ENCODE data around the gene UBTF. TPM values are rescaled to one million over a fixed set of nuclear protein-coding genes. Genes with fewer than 3 reads are reported as not detected.

The UBTF gene
- total and polyA plus RNA-seq, 2 of the 4 experiments (the other 2 are of a cell fraction) = 29.7 to 42.1 TPM

GRCh38 chr17:44247440-44247841, 28.0 kb upstream of the UBTF start:
- no peak overlapping the region for H2BK120ac ChIP-seq (ENCODE audit: low read depth, low read length)
- H2BK15ac ChIP-seq (ENCODE audit: low read depth, low read length) = no peak overlapping the region
- 60% methylated on average over 1 of the region's 7 CpGs; no CpG with 5 or more reads in 1 of the 2 experiments for WGBS, 2 experiments (ENCODE audit: extremely low coverage in 2 of 2, insufficient read length in 1 of 2)
- no peak overlapping the region for H3K23ac ChIP-seq (ENCODE audit: low read depth, low read length)
- ChIA-PET CTCF (no interaction called here), POLR2A (ENCODE audit: unreplicated experiment) (no interaction called here)
- dilution Hi-C loops (cut with HindIII; ENCODE audit: low sequenced_read_pairs, unreplicated experiment) = no loop called here
- no peak overlapping the region for H2BK5ac ChIP-seq (ENCODE audit: low read depth, low read length, poor library complexity, severe bottlenecking)
- ATAC-seq (ENCODE audit: low read depth) = no peak
- H3K18ac ChIP-seq (ENCODE audit: low read depth, low read length) = no peak overlapping the region
- no peak overlapping the region for H4K91ac ChIP-seq (ENCODE audit: insufficient read depth, low read depth, low read length)
- H3K9me1 ChIP-seq (ENCODE audit: insufficient read depth, low read length) = no peaks in the 10 kb centered on the region
- H3K27me3 ChIP-seq (ENCODE audit: control insufficient read depth, insufficient read depth, low read length) = peaks cover 32% of the 10 kb centered on the region
- H4K20me1 ChIP-seq (ENCODE audit: insufficient read depth, low read length) = no peaks in the 10 kb centered on the region
- TF ChIP-seq MAZ (IDR thresholded peaks at IDR 0.05; ENCODE audit: borderline replicate concordance, low read depth, low read length) (no peak), CEBPB (IDR thresholded peaks at IDR 0.05; ENCODE audit: low read depth, low read length) (no peak), FOS (IDR thresholded peaks at IDR 0.05; ENCODE audit: low read depth, low read length) (no peak), CTCF (conservative IDR thresholded peaks at IDR 0.05; ENCODE audit: low read depth, low read length) (no peak), MAFK (IDR thresholded peaks at IDR 0.05; ENCODE audit: low read depth, low read length) (no peak), RFX5 (IDR thresholded peaks at IDR 0.05; ENCODE audit: low read depth, low read length) (no peak), USF2 (IDR thresholded peaks at IDR 0.05; ENCODE audit: low read depth, low read length) (no peak), ELK1 (IDR thresholded peaks at IDR 0.05; ENCODE audit: borderline replicate concordance, low read depth, low read length) (no peak), MXI1 (IDR thresholded peaks at IDR 0.05; ENCODE audit: borderline replicate concordance, low read depth, low read length) (no peak), BHLHE40 (IDR thresholded peaks at IDR 0.05; ENCODE audit: low read depth, low read length) (no peak), POLR2A (IDR thresholded peaks at IDR 0.05; ENCODE audit: low read depth, low read length) (no peak), SMC3 (IDR thresholded peaks at IDR 0.05; ENCODE audit: low read depth, low read length) (no peak), CHD1 (IDR thresholded peaks at IDR 0.05; ENCODE audit: low read depth, low read length) (no peak), NFE2L2 (IDR thresholded peaks at IDR 0.05; ENCODE audit: low read depth, low read length) (no peak), RCOR1 (IDR thresholded peaks at IDR 0.05; ENCODE audit: insufficient replicate concordance, low read length) (no peak), RAD21 (IDR thresholded peaks at IDR 0.05; ENCODE audit: low read length) (no peak)
- no peak overlapping the region for H3K9ac ChIP-seq (ENCODE audit: low read depth, low read length)
- no peaks in the 10 kb centered on the region for H3K9me3 ChIP-seq (ENCODE audit: control insufficient read depth, insufficient read depth, low read length)
- no peak overlapping the region for H4K5ac ChIP-seq (ENCODE audit: low read depth, low read length)
- H2AFZ ChIP-seq (replicated peaks; ENCODE audit: low read length, poor library complexity) = no peak overlapping the region
- DNase-seq = no peak
- no TSS peak for BruUV-seq (replicated peaks)
- H3K14ac ChIP-seq (replicated peaks; ENCODE audit: low read depth, low read length) = no peak overlapping the region
- H3K56ac ChIP-seq (ENCODE audit: extremely low read depth, insufficient read depth, low read length) = no peak overlapping the region
- in situ Hi-C loops (cut with MboI; ENCODE audit: low sequenced_read_pairs) = no loop called here
- H3K79me1 ChIP-seq (ENCODE audit: low read depth in 1 of 2, low read length in 2 of 2) = no peaks in the 10 kb centered on the region
- H4K8ac ChIP-seq (ENCODE audit: low read depth in 2 of 2, low read length in 2 of 2) = no peak overlapping the region
- intact Hi-C loops (cut with micrococcal nuclease) = no loop called here
- H2AK5ac ChIP-seq (ENCODE audit: low read depth, low read length) = no peak overlapping the region
- no peak overlapping the region for H2AK9ac ChIP-seq (replicated peaks; ENCODE audit: low read depth, low read length, poor library complexity)
- H3K4me1 ChIP-seq (ENCODE audit: control insufficient read depth, insufficient read depth, low read length) = no peaks in the 10 kb centered on the region
- H3K36me3 ChIP-seq (ENCODE audit: control insufficient read depth, insufficient read depth, low read length) = no peaks in the 10 kb centered on the region
- no peak overlapping the region for H3K4me3 ChIP-seq (ENCODE audit: insufficient read depth, low read depth, low read length)
- no peak overlapping the region for H3K27ac ChIP-seq (ENCODE audit: insufficient read depth, low read length)
- no peak overlapping the region for H3K4me2 ChIP-seq (ENCODE audit: low read depth, low read length)
- no peak overlapping the region for H3K4ac ChIP-seq (ENCODE audit: low read depth, low read length)
- H2BK20ac ChIP-seq (ENCODE audit: low read depth, low read length) = no peak overlapping the region

All from IMR-90 (cell line).